ENCODE measurements around the gene PRKD3. TPM values are rescaled to one million over a fixed set of nuclear protein-coding genes. Genes with fewer than 3 reads are reported as not detected.

PRKD3 gene
- total and polyA plus RNA-seq, 10 of the 15 experiments (the other 5 are each of a cell fraction or from before 2014, with no cell fraction given) = 3.3 to 14.9 (median 7.9) TPM

DNA sequence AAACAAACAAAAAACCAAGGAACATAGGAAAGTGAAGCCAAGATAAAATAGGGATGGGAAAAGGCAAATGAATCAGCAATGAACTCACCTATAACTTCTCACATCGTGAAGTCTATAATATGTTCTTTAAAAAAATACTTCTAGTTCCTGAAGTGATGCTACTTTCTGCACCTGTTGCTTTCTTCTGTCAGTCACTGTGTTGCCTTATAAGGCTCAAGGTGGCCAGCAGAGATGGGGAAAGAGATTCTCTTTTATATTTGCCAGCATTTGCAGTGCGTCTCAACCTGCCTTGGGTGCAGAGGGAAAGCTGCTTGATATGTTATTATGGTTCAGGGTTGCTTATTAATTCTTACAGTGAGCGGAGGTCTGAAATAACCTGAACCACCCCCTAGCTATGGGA, 33.8 kb upstream of the PRKD3 start (continued):
- TF ChIP-seq, protein P1, sequence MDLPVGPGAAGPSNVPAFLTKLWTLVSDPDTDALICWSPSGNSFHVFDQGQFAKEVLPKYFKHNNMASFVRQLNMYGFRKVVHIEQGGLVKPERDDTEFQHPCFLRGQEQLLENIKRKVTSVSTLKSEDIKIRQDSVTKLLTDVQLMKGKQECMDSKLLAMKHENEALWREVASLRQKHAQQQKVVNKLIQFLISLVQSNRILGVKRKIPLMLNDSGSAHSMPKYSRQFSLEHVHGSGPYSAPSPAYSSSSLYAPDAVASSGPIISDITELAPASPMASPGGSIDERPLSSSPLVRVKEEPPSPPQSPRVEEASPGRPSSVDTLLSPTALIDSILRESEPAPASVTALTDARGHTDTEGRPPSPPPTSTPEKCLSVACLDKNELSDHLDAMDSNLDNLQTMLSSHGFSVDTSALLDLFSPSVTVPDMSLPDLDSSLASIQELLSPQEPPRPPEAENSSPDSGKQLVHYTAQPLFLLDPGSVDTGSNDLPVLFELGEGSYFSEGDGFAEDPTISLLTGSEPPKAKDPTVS (IDR thresholded peaks at IDR 0.05; ENCODE audit: low read depth, low read length) = no peak
- TF ChIP-seq CREB1 (IDR thresholded peaks at IDR 0.05; ENCODE audit: low read depth) = no peak

DNA sequence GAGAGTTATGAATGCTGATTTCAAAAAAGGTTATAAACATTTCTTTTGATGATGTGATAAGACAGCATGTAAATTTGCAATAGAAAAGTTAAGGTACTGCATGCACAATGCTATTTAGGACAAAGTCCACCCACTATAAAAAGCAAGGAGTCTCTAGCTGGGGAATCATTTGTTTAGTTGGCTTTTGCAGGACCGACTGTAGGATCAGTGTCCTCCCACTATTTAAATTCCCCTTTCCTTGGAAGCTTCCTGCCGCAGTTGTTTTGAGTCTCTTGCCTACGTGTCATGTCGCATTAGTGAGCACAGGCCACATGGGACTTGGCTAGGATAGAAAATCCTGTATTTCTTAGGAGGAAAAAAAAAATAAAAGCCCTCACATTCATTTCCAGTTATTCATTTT, 32.9 kb upstream of the PRKD3 start:
- Histone ChIP-seq H3K4me3 (no peak overlapping the region), H3K27me3 (replicated peaks in 1 of 2; ENCODE audit: control insufficient read depth in 2 of 2, insufficient read depth in 2 of 2, low read length in 1 of 2) (peaks cover 0 to 4% of the 10 kb centered on the region in 2 experiments; a peak in 1 of 4 replicates), H4K20me1 (ENCODE audit: control insufficient read depth, insufficient read depth) (no peaks in the 10 kb centered on the region), H3K79me2 (ENCODE audit: control insufficient read depth, insufficient read depth, low read length) (no peaks in the 10 kb centered on the region), H2AFZ (ENCODE audit: control insufficient read depth, low read depth, low read length) (no peak overlapping the region), H3K36me3 (ENCODE audit: control insufficient read depth in 2 of 2, insufficient read depth in 2 of 2, low read length in 1 of 2) (no peaks in the 10 kb centered on the region), H3K27ac (ENCODE audit: control insufficient read depth, insufficient read depth) (no peak overlapping the region), H3K9ac (ENCODE audit: control insufficient read depth, insufficient read depth, low read length) (no peak overlapping the region), H3K4me1 (ENCODE audit: control insufficient read depth, insufficient read depth, low read length) (peaks cover 4% of the 10 kb centered on the region; the same call in 1 of the 2 replicates), H3K4me2 (ENCODE audit: control insufficient read depth, insufficient read depth) (no peak overlapping the region), H3K9me3 (replicated peaks; ENCODE audit: control insufficient read depth, insufficient read depth, low read length) (no peaks in the 10 kb centered on the region)
- ChIA-PET CTCF (interaction anchor here (1.2 kb wide), 1 partner anchor 39 kb away, joined by 4 read pairs; no protein-coding TSS in a partner anchor), SMC1A (ENCODE audit: uncharacterized antibody, unreplicated experiment) (no interaction called here), RAD21 (ENCODE audit: unreplicated experiment) (no interaction called here), POLR2A (no interaction called here)
- DNase-seq (ENCODE audit: low read depth, low spot score) = no peak
- no TSS peak for BruUV-seq (replicated peaks)
- intact Hi-C loops (cut with micrococcal nuclease; ENCODE audit: unreplicated experiment) (no loop called here), in situ Hi-C loops (cut with MboI) (no loop called here)
- no peak for ATAC-seq
- FAIRE-seq = no peak
- 61% methylated on average over 4 of the region's 4 CpGs for WGBS (ENCODE audit: insufficient coverage, insufficient replicate concordance, low lambda C conversion rate, missing lambda C conversion rate)
- no peak for TF ChIP-seq EP300 (IDR thresholded peaks at IDR 0.05; ENCODE audit: borderline replicate concordance in 1 of 2, control insufficient read depth in 1 of 2, low read depth in 2 of 2, low read length in 2 of 2)
- no peak for TF ChIP-seq JUND (IDR thresholded peaks at IDR 0.05; ENCODE audit: low read depth, low read length)
- TF ChIP-seq EED (IDR thresholded peaks at IDR 0.05; ENCODE audit: low read depth) = no peak
- TF ChIP-seq CEBPB (IDR thresholded peaks at IDR 0.05; ENCODE audit: borderline replicate concordance in 1 of 2, low read depth in 2 of 2, low read length in 2 of 2) = no peak
- TF ChIP-seq ETV6 (conservative IDR thresholded peaks at IDR 0.05 in 1 of 2, IDR thresholded peaks at IDR 0.05 in 1 of 2; ENCODE audit: borderline replicate concordance in 1 of 2, low read depth in 1 of 2) = no peak
- no peak for TF ChIP-seq BRCA1 (IDR thresholded peaks at IDR 0.05; ENCODE audit: low read depth, low read length)
- TF ChIP-seq, protein P2, sequence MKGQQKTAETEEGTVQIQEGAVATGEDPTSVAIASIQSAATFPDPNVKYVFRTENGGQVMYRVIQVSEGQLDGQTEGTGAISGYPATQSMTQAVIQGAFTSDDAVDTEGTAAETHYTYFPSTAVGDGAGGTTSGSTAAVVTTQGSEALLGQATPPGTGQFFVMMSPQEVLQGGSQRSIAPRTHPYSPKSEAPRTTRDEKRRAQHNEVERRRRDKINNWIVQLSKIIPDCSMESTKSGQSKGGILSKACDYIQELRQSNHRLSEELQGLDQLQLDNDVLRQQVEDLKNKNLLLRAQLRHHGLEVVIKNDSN (IDR thresholded peaks at IDR 0.05; ENCODE audit: borderline replicate concordance, extremely low read length, insufficient read depth, low read depth, low read length) = no peak
- no peak for TF ChIP-seq BACH1 (IDR thresholded peaks at IDR 0.05; ENCODE audit: borderline replicate concordance)
- no peak for TF ChIP-seq STAT1 (conservative IDR thresholded peaks at IDR 0.05)
- TF ChIP-seq PAX8 (IDR thresholded peaks at IDR 0.05) = no peak
- TF ChIP-seq TCF3 (IDR thresholded peaks at IDR 0.05; ENCODE audit: borderline replicate concordance, insufficient read depth, low read depth, low read length) = no peak
- no peak for TF ChIP-seq CHD2 (IDR thresholded peaks at IDR 0.05; ENCODE audit: borderline replicate concordance, low read depth, low read length)
- no peak for TF ChIP-seq POU2F2 (IDR thresholded peaks at IDR 0.05; ENCODE audit: borderline replicate concordance, low read depth, low read length)
- TF ChIP-seq IKZF1 (conservative IDR thresholded peaks at IDR 0.05) = no peak
- TF ChIP-seq, protein P3, sequence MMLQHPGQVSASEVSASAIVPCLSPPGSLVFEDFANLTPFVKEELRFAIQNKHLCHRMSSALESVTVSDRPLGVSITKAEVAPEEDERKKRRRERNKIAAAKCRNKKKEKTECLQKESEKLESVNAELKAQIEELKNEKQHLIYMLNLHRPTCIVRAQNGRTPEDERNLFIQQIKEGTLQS (IDR thresholded peaks at IDR 0.05; ENCODE audit: borderline replicate concordance, extremely low read depth, low read depth, low read length) = no peak
- no peak for TF ChIP-seq EGR1 (IDR thresholded peaks at IDR 0.05; ENCODE audit: borderline replicate concordance in 1 of 2, low read depth in 2 of 2, low read length in 2 of 2)
- no peak for TF ChIP-seq ZNF274 (IDR thresholded peaks at IDR 0.05; ENCODE audit: insufficient read depth, insufficient read length)
- no peak for TF ChIP-seq GABPA (IDR thresholded peaks at IDR 0.05; ENCODE audit: low read depth)
- TF ChIP-seq MTA2 (IDR thresholded peaks at IDR 0.05; ENCODE audit: low read depth) = no peak
